ENCODE measurements around the gene PKN2.
"Not testable (repeated sequence)": the region's sequence is repeated elsewhere in the genome, so short reads cannot be mapped to it uniquely, and the experiment has no call there.

The PKN2 gene

DNA sequence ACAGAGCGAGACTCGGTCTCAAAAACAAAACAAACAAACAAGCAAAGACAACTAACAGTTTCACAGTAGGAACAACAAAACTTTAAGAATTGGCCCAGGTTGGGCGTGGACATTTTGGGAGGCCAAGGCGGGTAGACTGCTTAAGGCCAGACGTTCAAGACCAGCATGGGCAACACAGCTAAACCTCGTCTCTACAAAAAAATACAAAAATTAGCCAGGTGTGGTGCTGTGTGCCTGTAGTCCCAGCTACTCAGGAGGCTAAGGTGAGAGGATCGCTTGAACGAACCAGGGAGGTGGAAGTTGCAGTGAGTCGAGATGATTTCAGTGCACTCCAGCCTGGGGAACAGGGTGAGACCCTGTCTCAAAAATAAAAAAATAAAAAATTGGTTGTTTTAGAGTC lies 193.8 kb downstream of the PKN2 start:
- no peak for DNase-seq (ENCODE audit: low read depth)
- TF ChIP-seq, protein P1, sequence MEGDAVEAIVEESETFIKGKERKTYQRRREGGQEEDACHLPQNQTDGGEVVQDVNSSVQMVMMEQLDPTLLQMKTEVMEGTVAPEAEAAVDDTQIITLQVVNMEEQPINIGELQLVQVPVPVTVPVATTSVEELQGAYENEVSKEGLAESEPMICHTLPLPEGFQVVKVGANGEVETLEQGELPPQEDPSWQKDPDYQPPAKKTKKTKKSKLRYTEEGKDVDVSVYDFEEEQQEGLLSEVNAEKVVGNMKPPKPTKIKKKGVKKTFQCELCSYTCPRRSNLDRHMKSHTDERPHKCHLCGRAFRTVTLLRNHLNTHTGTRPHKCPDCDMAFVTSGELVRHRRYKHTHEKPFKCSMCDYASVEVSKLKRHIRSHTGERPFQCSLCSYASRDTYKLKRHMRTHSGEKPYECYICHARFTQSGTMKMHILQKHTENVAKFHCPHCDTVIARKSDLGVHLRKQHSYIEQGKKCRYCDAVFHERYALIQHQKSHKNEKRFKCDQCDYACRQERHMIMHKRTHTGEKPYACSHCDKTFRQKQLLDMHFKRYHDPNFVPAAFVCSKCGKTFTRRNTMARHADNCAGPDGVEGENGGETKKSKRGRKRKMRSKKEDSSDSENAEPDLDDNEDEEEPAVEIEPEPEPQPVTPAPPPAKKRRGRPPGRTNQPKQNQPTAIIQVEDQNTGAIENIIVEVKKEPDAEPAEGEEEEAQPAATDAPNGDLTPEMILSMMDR (conservative IDR thresholded peaks at IDR 0.05; ENCODE audit: low read depth, low read length) = no peak
- H3K4me3 ChIP-seq (ENCODE audit: low read length) = no peak overlapping the region

DNA sequence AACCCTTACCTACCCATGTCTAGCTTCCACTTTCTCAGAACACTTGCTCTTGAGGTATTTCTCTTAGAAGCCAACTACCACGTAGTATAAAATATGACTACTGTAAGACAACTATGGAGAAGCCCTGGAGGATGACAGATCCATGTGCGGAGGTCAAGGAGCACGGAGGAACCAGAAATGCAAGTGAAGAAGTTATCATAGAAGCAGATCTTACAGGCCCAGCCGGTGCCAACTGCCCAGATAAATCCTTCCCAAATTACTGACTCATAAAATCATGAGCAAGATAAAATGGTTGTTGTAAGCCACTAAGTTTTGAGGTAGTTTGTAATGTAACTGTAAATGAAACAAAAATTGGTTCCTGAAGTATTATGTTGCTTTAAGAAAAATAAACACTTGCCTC lies 194.7 kb downstream of the PKN2 start:
- TF ChIP-seq, protein P1 (conservative IDR thresholded peaks at IDR 0.05; ENCODE audit: low read depth, low read length) = no peak
- H3K4me3 ChIP-seq (ENCODE audit: low read length) = no peak overlapping the region
- no peak for DNase-seq (ENCODE audit: low read depth)

DNA sequence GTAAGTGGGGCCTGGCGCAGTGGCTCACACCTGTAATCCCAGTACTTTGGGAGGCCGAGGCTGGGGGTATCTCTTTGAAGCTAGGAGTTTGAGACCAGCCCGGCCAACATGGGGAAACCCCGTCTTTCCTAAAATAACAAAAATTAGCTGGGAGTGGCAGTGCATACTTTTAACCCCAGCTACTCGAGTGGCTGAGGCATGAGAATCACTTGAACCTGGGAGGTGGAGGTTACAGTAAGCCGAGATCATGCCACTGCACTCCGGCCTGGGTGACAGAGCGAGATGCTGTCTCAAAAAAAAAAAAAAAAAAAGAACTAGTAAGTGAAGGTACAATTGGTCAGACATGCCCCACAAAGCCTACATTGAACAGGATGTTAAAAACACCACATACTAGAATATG lies 196.6 kb downstream of the PKN2 start:
- not testable (repeated sequence) for H3K4me3 ChIP-seq (ENCODE audit: low read length); DNase-seq (ENCODE audit: low read depth)

DNA sequence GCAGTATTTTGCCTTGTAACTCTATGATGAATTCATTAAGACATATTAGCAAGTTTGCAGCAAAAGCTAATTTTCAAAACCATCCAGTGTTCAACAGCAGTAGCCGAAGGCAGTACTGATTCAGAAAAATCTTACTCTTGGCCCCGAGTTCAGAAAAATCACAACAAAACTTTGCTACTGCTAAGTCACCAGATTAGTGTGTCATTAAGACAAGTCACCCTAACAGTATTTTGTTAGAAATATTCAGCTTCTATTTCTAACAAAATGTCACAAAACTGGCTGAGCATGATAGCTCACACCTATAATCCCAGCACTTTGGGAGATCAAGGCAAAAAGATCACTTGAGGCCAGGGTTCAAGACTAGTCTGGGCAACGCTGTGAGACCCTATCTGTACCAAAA lies 199.1 kb downstream of the PKN2 start:
- TF ChIP-seq, protein P1 (conservative IDR thresholded peaks at IDR 0.05; ENCODE audit: low read depth, low read length) = no peak
- no peak for DNase-seq (ENCODE audit: low read depth)
- H3K4me3 ChIP-seq (ENCODE audit: low read length) = no peak overlapping the region

All from retinal pigment epithelial cell (primary cell).